Neural cell (in vitro differentiated cells): ENCODE data around the gene NFIX. TPM values are rescaled to one million over a fixed set of nuclear protein-coding genes. Genes with fewer than 3 reads are reported as not detected.

Experiments used
- H2AFZ ChIP-seq: fragments of 200-600, 300-800 bp; sonication (generic), shearing (Covaris generic); 2 replicates; pipeline ENCODE4 v1.6.0; 2014; ENCODE audit warnings: low read depth, mild to moderate bottlenecking, antibody characterized with exemption, low read length, moderate library complexity
- H3F3A ChIP-seq: fragments of 200-600 bp; shearing (Covaris generic); 2 replicates; pipeline ENCODE4 v1.6.1; 2016; ENCODE audit warnings: mild to moderate bottlenecking, moderate library complexity, mixed read lengths, antibody characterized with exemption, low read length; ENCODE audit not compliant: insufficient read depth, poor library complexity, severe bottlenecking
- H3K27ac ChIP-seq: fragments of 200-600, 300-800 bp; sonication (generic), shearing (Covaris generic); 2 replicates; pipeline ENCODE4 v1.5.1; 2014; ENCODE audit warnings: mild to moderate bottlenecking, low read length, moderate library complexity
- H3K27me3 ChIP-seq: fragments of 300-800, 200-600 bp; sonication (generic), shearing (Covaris generic); 2 replicates; pipeline ENCODE4 v1.6.0; 2014; ENCODE audit warnings: mild to moderate bottlenecking, low read depth, low read length, moderate library complexity; ENCODE audit not compliant: insufficient read depth
- H3K36me3 ChIP-seq: fragments of 300-800, 200-600 bp; sonication (generic), shearing (Covaris generic); 2 replicates; pipeline ENCODE4 v1.5.1; 2014; ENCODE audit warnings: mild to moderate bottlenecking, antibody characterized with exemption, low read length, moderate library complexity; ENCODE audit not compliant: insufficient read depth
- H3K4me2 ChIP-seq: fragments of 300-800, 200-600 bp; sonication (generic), shearing (Covaris generic); 2 replicates; pipeline ENCODE4 v1.6.0; 2014; ENCODE audit warnings: mild to moderate bottlenecking, low read length
- H3K4me3 ChIP-seq: fragments of 300-800, 200-600 bp; sonication (generic), shearing (Covaris generic); 2 replicates; pipeline ENCODE4 v1.5.1; 2014; ENCODE audit warnings: mild to moderate bottlenecking, low read length, moderate library complexity
- H3K79me2 ChIP-seq: fragments of 200-600 bp; shearing (Covaris generic); replicated peaks from 2 replicates; pipeline ENCODE4 v1.6.0; 2014; ENCODE audit warnings: mild to moderate bottlenecking, low read length, moderate library complexity; ENCODE audit not compliant: insufficient read depth
- H3K9ac ChIP-seq: fragments of 300-800, 200-600 bp; sonication (generic), shearing (Covaris generic); 2 replicates; pipeline ENCODE4 v1.6.1; 2016; ENCODE audit warnings: mild to moderate bottlenecking, low read length, mixed read lengths
- H3K9me2 ChIP-seq: fragments of 200-600 bp; shearing (Covaris generic); 2 replicates; pipeline ENCODE4 v1.6.1; 2016; ENCODE audit warnings: mild to moderate bottlenecking, low read length, mixed read lengths; ENCODE audit not compliant: insufficient read depth
- H3K9me3 ChIP-seq: fragments of 200-600, 300-800 bp; sonication (generic), shearing (Covaris generic); 2 replicates; pipeline ENCODE4 v1.6.1; 2016; ENCODE audit warnings: mild to moderate bottlenecking, mixed run types, low read length, moderate library complexity, mixed read lengths
- H4K20me1 ChIP-seq: fragments of 200-600 bp; shearing (Covaris generic); 2 replicates; pipeline ENCODE4 v1.6.1; 2016; ENCODE audit warnings: mild to moderate bottlenecking, mixed run types; ENCODE audit not compliant: insufficient read depth
- EP300 ChIP-seq: fragments of 450-650 bp; conservative IDR thresholded peaks from 2 replicates; pipeline ENCODE4 v1.6.1; 2014; ENCODE audit warnings: antibody characterized with exemption, mild to moderate bottlenecking, moderate library complexity; ENCODE audit not compliant: poor library complexity, severe bottlenecking
- EZH2 ChIP-seq: fragments of 200-600, 300-800 bp; shearing (Covaris generic), sonication (generic); IDR thresholded peaks from 2 replicates; pipeline ENCODE4 v1.6.1; 2014; ENCODE audit warnings: antibody characterized with exemption, low read length, borderline replicate concordance, mild to moderate bottlenecking; ENCODE audit not compliant: insufficient read depth, poor library complexity, severe bottlenecking
- MXI1 ChIP-seq: fragments of 450-650 bp; conservative IDR thresholded peaks from 2 replicates; pipeline ENCODE4 v1.6.1; 2014; ENCODE audit warnings: antibody characterized with exemption, mild to moderate bottlenecking; ENCODE audit not compliant: poor library complexity, severe bottlenecking
- POLR2AphosphoS5 ChIP-seq: IDR thresholded peaks from 2 replicates; pipeline ENCODE4 v1.6.1; 2012
- RAD21 ChIP-seq: fragments of 450-650 bp; conservative IDR thresholded peaks from 2 replicates; pipeline ENCODE4 v1.6.1; 2014; ENCODE audit warnings: antibody characterized with exemption, mild to moderate bottlenecking, moderate library complexity
- SMC3 ChIP-seq: fragments of 450-650 bp; conservative IDR thresholded peaks from 2 replicates; pipeline ENCODE4 v1.6.1; 2014; ENCODE audit warnings: antibody characterized with exemption, mild to moderate bottlenecking, moderate library complexity; ENCODE audit not compliant: poor library complexity
- TAF1 ChIP-seq: IDR thresholded peaks from 2 replicates; pipeline ENCODE4 v1.6.1; 2012; ENCODE audit warnings: low read depth
- polyA plus RNA-seq: library from polyadenylated mRNA; depleted of rRNA; stranded (reverse); fragments of >200 nt; gene quantifications from 2 replicates; pipeline ENCODE4 v1.2.3, GENCODE V29; 2014
- TF ChIP-seq, protein P1 (sequence below): fragments of 450-650 bp; IDR thresholded peaks from 2 replicates; pipeline ENCODE4 v1.5.1; 2014; ENCODE audit warnings: antibody characterized with exemption, mild to moderate bottlenecking, moderate library complexity; ENCODE audit not compliant: poor library complexity, severe bottlenecking
- TF ChIP-seq, protein P2 (sequence below): IDR thresholded peaks from 2 replicates; pipeline ENCODE4 v1.6.1; 2012; ENCODE audit warnings: borderline replicate concordance

The NFIX gene
- polyA plus RNA-seq, 1 donor from 2014 or later: not detected

DNA sequence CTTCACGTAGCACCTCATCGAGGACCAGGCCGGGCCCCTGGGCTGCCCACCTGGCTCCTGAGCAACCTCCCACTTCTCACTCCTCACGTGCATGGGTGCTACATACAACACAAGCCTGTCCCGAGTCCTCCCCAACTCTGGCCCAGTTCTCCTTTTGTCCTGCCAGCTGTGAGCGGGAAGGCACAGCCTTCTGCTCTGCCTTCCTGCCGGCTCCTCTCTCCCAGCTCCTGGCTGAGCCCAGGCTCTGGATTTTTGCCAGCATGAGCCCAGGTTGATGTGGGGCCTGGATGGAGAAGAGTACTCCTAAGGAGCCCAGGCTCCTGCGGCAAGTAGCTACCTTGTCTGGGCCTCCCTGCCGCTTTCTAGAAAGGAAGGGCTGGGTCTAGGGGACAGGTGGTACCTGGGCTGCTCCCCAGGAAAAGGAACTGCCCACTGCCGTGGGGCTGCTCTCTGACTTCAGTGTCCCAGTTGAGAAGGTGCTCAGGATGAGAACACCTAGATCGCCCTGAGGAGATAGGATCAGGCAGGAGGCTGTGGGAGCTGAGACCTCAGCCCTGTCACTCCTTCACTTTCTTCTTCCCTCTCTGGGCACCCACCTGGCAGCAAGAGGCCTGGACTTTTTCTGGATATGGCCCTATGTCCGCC lies 83.7 kb downstream of the NFIX start:
- Histone ChIP-seq H3K9me2 (no peaks in the 10 kb centered on the region), H3F3A (no peaks in the 10 kb centered on the region), H3K27me3 (no peaks in the 10 kb centered on the region), H3K79me2 (no peaks in the 10 kb centered on the region), H3K9me3 (no peaks in the 10 kb centered on the region), H3K27ac (no peak overlapping the region), H2AFZ (no peak overlapping the region), H3K36me3 (no peaks in the 10 kb centered on the region), H4K20me1 (no peaks in the 10 kb centered on the region), H3K9ac (no peak overlapping the region), H3K4me2 (no peak overlapping the region), H3K4me3 (no peak overlapping the region)
- TF ChIP-seq EZH2 (no peak), RAD21 (no peak), EP300 (no peak), SMC3 (no peak), POLR2AphosphoS5 (no peak), MXI1 (no peak), TAF1 (no peak)
- TF ChIP-seq, protein P1, sequence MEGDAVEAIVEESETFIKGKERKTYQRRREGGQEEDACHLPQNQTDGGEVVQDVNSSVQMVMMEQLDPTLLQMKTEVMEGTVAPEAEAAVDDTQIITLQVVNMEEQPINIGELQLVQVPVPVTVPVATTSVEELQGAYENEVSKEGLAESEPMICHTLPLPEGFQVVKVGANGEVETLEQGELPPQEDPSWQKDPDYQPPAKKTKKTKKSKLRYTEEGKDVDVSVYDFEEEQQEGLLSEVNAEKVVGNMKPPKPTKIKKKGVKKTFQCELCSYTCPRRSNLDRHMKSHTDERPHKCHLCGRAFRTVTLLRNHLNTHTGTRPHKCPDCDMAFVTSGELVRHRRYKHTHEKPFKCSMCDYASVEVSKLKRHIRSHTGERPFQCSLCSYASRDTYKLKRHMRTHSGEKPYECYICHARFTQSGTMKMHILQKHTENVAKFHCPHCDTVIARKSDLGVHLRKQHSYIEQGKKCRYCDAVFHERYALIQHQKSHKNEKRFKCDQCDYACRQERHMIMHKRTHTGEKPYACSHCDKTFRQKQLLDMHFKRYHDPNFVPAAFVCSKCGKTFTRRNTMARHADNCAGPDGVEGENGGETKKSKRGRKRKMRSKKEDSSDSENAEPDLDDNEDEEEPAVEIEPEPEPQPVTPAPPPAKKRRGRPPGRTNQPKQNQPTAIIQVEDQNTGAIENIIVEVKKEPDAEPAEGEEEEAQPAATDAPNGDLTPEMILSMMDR: no peak
- TF ChIP-seq, protein P2, sequence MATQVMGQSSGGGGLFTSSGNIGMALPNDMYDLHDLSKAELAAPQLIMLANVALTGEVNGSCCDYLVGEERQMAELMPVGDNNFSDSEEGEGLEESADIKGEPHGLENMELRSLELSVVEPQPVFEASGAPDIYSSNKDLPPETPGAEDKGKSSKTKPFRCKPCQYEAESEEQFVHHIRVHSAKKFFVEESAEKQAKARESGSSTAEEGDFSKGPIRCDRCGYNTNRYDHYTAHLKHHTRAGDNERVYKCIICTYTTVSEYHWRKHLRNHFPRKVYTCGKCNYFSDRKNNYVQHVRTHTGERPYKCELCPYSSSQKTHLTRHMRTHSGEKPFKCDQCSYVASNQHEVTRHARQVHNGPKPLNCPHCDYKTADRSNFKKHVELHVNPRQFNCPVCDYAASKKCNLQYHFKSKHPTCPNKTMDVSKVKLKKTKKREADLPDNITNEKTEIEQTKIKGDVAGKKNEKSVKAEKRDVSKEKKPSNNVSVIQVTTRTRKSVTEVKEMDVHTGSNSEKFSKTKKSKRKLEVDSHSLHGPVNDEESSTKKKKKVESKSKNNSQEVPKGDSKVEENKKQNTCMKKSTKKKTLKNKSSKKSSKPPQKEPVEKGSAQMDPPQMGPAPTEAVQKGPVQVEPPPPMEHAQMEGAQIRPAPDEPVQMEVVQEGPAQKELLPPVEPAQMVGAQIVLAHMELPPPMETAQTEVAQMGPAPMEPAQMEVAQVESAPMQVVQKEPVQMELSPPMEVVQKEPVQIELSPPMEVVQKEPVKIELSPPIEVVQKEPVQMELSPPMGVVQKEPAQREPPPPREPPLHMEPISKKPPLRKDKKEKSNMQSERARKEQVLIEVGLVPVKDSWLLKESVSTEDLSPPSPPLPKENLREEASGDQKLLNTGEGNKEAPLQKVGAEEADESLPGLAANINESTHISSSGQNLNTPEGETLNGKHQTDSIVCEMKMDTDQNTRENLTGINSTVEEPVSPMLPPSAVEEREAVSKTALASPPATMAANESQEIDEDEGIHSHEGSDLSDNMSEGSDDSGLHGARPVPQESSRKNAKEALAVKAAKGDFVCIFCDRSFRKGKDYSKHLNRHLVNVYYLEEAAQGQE: no peak

DNA sequence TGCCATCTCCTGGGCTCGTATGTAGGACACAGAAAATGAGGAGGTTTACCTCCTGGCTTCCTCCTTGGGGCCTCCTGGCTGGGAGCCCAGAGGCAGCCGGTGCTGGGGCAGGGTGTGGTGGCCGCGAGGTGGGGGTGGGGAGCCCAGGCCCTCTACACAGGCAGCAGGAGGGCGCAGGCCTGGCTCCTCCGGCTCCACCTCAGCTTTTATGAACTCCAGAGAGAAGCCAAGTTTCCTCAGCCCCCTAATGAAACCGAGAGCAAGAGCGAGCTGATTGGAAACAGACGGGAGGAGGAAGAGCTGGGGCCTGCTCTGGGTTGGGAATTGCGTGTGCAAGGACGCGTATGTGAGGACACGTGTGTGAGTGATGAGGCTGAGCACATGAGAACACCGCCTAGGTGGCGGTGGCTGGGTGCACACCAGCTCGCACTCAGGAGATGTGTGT lies 84.3 kb downstream of the NFIX start:
- Histone ChIP-seq H3K9me3 (no peaks in the 10 kb centered on the region), H3K27ac (no peak overlapping the region), H3F3A (no peaks in the 10 kb centered on the region), H2AFZ (no peak overlapping the region), H3K9ac (no peak overlapping the region), H3K36me3 (no peaks in the 10 kb centered on the region), H3K79me2 (no peaks in the 10 kb centered on the region), H3K4me3 (no peak overlapping the region), H3K4me2 (no peak overlapping the region), H3K27me3 (no peaks in the 10 kb centered on the region), H4K20me1 (no peaks in the 10 kb centered on the region), H3K9me2 (no peaks in the 10 kb centered on the region)
- no peak for TF ChIP-seq POLR2AphosphoS5
- TF ChIP-seq, protein P1: no peak
- TF ChIP-seq EZH2: no peak
- TF ChIP-seq MXI1: no peak
- TF ChIP-seq, protein P2: no peak
